ENCODE results near the gene MRPS27.

DNA sequence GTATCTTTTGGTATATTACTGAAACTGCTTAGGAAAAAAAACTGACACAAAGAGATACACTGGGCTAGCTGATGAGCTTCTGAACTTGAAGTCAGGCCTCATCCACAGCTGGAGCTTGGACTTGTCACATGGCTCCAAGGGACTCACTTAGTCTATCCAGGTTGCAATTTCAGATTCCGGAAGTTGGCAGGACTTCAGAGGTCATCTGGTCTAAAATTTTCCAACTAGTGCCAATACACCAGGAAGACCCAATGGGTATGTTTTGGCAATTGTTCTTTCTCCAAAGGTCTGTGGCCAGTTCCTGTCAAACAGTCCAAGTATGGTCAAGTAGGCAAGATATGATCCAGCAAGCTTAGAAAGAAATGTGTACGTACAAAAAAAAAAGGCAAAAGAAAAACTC, 36.7 kb downstream of the MRPS27 start:
- no peak for TF ChIP-seq POLR2A (IDR thresholded peaks at IDR 0.05)
- TF ChIP-seq CTCF (IDR thresholded peaks at IDR 0.05): no peak
- no peak for TF ChIP-seq POLR2AphosphoS5 (IDR thresholded peaks at IDR 0.05)
